ENCODE data around the gene MACROH2A2.

- TF ChIP-seq EZH2 (IDR thresholded peaks at IDR 0.05) = no peak
- TF ChIP-seq POLR2AphosphoS5 (IDR thresholded peaks at IDR 0.05; ENCODE audit: borderline replicate concordance, low read depth, low read length) = no peak
- TF ChIP-seq FOXP2 (optimal IDR thresholded peaks at IDR 0.05; ENCODE audit: control extremely low read depth, extremely low read length, insufficient read depth) = no peak
Observed at GRCh38 chr10:70098271-70098670, 45.6 kb downstream of the MACROH2A2 start.

All from SK-N-MC (cell line).